Endothelial cell (in vitro differentiated cells): ENCODE results near the gene ADSS1. TPM values are rescaled to one million over a fixed set of nuclear protein-coding genes. Genes with fewer than 3 reads are reported as not detected.

Experiments
- DNase-seq: peaks from one replicate; pipeline ENCODE4 v3.0.0; 2021; ENCODE audit warnings: low spot score
- H3K27ac Mint-ChIP-seq: one replicate; pipeline ENCODE4 v1.8.0; 2021; ENCODE audit warnings: mixed read lengths, inconsistent platforms; ENCODE audit not compliant: unreplicated experiment
- H3K27me3 Mint-ChIP-seq: one replicate; pipeline ENCODE4 v1.8.0; 2021; ENCODE audit warnings: mild to moderate bottlenecking, moderate library complexity, mixed read lengths, inconsistent platforms; ENCODE audit not compliant: unreplicated experiment
- H3K36me3 Mint-ChIP-seq: one replicate; pipeline ENCODE4 v1.8.0; 2021; ENCODE audit warnings: mild to moderate bottlenecking, low read depth, mixed read lengths, inconsistent platforms; ENCODE audit not compliant: unreplicated experiment
- H3K4me1 Mint-ChIP-seq: one replicate; pipeline ENCODE4 v1.8.0; 2021; ENCODE audit warnings: mild to moderate bottlenecking, mixed read lengths, inconsistent platforms; ENCODE audit not compliant: unreplicated experiment
- H3K4me3 Mint-ChIP-seq: one replicate; pipeline ENCODE4 v1.8.0; 2021; ENCODE audit warnings: mild to moderate bottlenecking, mixed read lengths, inconsistent platforms; ENCODE audit not compliant: unreplicated experiment
- H3K9me3 Mint-ChIP-seq: one replicate; pipeline ENCODE4 v1.8.0; 2021; ENCODE audit warnings: mixed read lengths, inconsistent platforms; ENCODE audit not compliant: unreplicated experiment
- total RNA-seq: library from RNA; stranded (reverse); fragmentation: NEBNext Ultra II Directional; extraction: Animal tissue kit (Norgen Biotek cat#: 25700); gene quantifications from one replicate; pipeline ENCODE4 v1.2.1, GENCODE V29; 2021; ENCODE audit not compliant: unreplicated experiment
- TF ChIP-seq, protein P1 (sequence below): fragments of 200-600 bp; sonication (generic); IDR thresholded peaks from one replicate; pipeline ENCODE4 v1.5.0; 2021; ENCODE audit warnings: antibody characterized with exemption; ENCODE audit not compliant: unreplicated experiment

Gene ADSS1
- total RNA-seq, 1 donor from 2014 or later: 6.1 TPM

DNA sequence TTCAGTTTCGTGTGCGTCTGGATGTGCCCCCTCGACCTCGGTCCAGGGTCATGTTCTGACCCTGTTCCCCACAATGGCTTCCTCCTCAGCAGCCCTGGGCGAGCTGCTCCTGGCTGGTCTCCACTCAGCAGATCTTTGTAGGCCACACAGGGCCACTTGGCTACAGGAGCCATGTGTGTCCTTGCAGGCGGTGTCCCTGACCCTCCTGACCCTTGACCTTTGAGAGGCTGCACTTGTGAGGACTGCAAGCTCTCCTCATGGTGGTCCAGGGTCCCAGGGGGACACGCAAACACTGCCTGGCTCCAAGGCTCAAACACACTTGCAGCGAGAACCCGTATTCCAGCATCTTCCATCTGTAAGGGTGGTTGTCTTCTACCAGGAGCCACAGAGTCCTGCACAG, 21.4 kb downstream of the ADSS1 start:
- TF ChIP-seq, protein P1, sequence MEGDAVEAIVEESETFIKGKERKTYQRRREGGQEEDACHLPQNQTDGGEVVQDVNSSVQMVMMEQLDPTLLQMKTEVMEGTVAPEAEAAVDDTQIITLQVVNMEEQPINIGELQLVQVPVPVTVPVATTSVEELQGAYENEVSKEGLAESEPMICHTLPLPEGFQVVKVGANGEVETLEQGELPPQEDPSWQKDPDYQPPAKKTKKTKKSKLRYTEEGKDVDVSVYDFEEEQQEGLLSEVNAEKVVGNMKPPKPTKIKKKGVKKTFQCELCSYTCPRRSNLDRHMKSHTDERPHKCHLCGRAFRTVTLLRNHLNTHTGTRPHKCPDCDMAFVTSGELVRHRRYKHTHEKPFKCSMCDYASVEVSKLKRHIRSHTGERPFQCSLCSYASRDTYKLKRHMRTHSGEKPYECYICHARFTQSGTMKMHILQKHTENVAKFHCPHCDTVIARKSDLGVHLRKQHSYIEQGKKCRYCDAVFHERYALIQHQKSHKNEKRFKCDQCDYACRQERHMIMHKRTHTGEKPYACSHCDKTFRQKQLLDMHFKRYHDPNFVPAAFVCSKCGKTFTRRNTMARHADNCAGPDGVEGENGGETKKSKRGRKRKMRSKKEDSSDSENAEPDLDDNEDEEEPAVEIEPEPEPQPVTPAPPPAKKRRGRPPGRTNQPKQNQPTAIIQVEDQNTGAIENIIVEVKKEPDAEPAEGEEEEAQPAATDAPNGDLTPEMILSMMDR: no peak
- peaks cover 4% of the 10 kb centered on the region for H3K36me3 Mint-ChIP-seq
- H3K27ac Mint-ChIP-seq: no peak overlapping the region
- no peak overlapping the region for H3K4me3 Mint-ChIP-seq
- no peaks in the 10 kb centered on the region for H3K4me1 Mint-ChIP-seq
- no peaks in the 10 kb centered on the region for H3K9me3 Mint-ChIP-seq
- H3K27me3 Mint-ChIP-seq: peaks cover 5% of the 10 kb centered on the region
- no peak for DNase-seq

DNA sequence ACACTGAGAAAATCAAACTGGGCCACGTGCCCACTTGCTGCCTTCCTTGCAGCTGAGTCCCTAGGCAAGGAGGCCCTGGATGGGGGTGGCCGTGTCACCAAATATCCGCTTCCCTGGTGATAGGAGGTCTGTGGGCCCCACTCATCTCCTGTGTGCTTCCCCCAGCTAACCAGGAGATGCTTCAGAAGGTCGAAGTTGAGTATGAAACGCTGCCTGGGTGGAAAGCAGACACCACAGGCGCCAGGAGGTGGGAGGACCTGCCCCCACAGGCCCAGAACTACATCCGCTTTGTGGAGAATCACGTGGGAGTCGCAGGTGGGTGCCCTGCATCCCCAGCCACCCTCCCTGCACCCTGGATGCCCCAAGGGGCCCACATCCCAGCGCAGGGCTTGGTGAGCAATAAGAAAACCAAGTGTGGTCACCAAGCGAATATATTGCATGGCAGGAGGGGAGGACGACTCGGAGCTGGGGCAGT, 22.1 kb downstream of the ADSS1 start:
- DNase-seq: no peak
- no peak overlapping the region for H3K27ac Mint-ChIP-seq
- H3K9me3 Mint-ChIP-seq: no peaks in the 10 kb centered on the region
- peaks cover 3% of the 10 kb centered on the region for H3K27me3 Mint-ChIP-seq
- H3K4me3 Mint-ChIP-seq: no peak overlapping the region
- H3K4me1 Mint-ChIP-seq: no peaks in the 10 kb centered on the region
- H3K36me3 Mint-ChIP-seq: peaks cover 4% of the 10 kb centered on the region
- TF ChIP-seq, protein P1: no peak

DNA sequence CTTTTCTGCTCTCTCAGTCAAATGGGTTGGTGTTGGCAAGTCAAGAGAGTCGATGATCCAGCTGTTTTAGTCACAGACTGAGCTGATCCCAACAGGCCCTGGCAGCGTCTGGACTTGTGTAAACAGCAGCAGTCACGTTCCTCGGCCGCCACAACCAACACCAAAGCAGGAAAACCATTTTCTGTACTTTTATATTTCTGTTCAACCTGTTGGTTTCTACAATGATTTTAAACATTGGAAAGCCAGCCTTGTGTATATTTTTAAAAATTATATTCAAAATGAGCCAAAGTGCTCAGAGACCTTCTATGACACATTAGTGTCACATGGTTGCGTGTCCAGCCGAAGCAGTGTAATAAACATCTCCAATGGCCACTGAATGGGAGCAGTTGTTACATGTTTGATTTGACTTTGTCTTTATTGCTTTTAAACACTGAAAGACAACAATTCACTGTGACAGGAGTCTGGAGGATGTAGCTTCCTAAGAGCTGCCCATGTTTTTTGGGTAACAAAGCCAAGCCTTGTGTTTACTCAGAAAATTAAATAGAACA, 23.0 kb downstream of the ADSS1 start:
- no peak for DNase-seq
- Mint-ChIP-seq H3K27me3 (peaks cover 2% of the 10 kb centered on the region), H3K4me1 (no peaks in the 10 kb centered on the region), H3K36me3 (peaks cover 4% of the 10 kb centered on the region), H3K27ac (no peak overlapping the region), H3K4me3 (no peak overlapping the region), H3K9me3 (no peaks in the 10 kb centered on the region)
- TF ChIP-seq, protein P1: no peak

DNA sequence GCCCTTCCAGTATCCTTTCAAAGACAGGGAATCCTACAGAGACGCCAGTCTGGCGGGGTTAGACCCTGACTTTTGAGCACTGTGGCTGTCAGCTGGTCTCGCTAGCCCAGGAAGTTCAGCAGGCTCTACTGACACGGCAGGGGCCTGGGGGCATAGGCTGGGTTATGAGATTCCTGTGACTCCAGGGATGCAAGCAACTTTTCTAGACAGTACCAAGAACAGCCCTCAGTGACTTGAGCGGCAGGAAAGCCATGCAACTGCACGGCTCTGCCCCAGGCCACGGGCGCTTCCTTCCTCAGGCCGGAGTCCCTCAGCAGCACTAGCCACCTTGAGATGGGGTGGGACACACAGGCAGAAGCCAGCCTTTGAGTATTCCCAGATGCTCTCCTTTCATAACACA, 23.8 kb downstream of the ADSS1 start:
- peaks cover 4% of the 10 kb centered on the region for H3K36me3 Mint-ChIP-seq
- TF ChIP-seq, protein P1: no peak
- H3K27ac Mint-ChIP-seq: no peak overlapping the region
- no peaks in the 10 kb centered on the region for H3K9me3 Mint-ChIP-seq
- H3K27me3 Mint-ChIP-seq: peaks cover 5% of the 10 kb centered on the region
- no peak overlapping the region for H3K4me3 Mint-ChIP-seq
- H3K4me1 Mint-ChIP-seq: no peaks in the 10 kb centered on the region
- DNase-seq: no peak

DNA sequence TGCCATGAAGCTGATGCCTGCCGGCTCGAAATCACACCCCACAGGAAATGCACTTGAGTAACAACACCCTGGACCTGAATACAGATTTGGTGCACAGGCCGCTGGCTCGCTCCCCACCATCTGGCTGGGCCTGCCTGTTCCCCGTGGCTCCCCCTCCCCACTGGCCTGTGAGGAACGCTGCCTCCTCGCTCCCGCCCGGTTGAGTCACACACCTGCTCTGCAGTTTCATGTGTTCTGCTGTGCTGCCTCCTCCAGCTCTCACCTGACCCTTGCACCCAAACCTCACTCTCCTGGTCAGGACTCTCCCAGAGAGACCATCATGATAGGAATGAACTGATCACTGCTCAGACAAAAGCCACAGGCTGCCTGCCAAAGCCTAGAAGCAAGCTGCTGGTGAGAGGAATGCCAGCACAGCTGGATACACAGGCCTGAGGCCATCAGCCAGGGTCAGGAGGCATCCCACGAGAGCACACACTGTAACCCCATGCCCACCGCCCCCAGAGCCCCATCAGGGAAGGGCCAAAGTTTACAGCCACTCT, 25.2 kb downstream of the ADSS1 start:
- TF ChIP-seq, protein P1: no peak
- Mint-ChIP-seq H3K36me3 (peaks cover 7% of the 10 kb centered on the region), H3K4me1 (peaks cover 7% of the 10 kb centered on the region), H3K4me3 (no peak overlapping the region), H3K27ac (no peak overlapping the region), H3K9me3 (no peaks in the 10 kb centered on the region), H3K27me3 (peaks cover 11% of the 10 kb centered on the region)
- no peak for DNase-seq
